Ovary (tissue), 9 donors: ENCODE data around the gene LIPG. TPM values are rescaled to one million over a fixed set of nuclear protein-coding genes. Genes with fewer than 3 reads are reported as not detected.

Experiments
- DNase-seq, 5 donors: peaks; one replicate each; pipeline ENCODE4 v3.0.0-alpha.2; 2019 to 2020
- H3K27ac ChIP-seq, 2 donors: fragments of 200-600 bp; one replicate each; pipeline versions ENCODE4 v1.5.1 to v1.8.0; 2019 to 2022
- H3K27me3 ChIP-seq: fragments of 200-600 bp; one replicate; pipeline ENCODE4 v1.8.0; 2022
- H3K36me3 ChIP-seq: fragments of 200-600 bp; sonication (generic); one replicate; pipeline ENCODE4 v1.5.1; 2019
- H3K4me1 ChIP-seq: one replicate; pipeline ENCODE4 v1.8.1; 2013; ENCODE audit warnings: mild to moderate bottlenecking, moderate library complexity; ENCODE audit not compliant: insufficient read depth
- H3K4me3 ChIP-seq: fragments of 200-600 bp; sonication (generic); one replicate; pipeline ENCODE4 v1.5.1; 2017
- H3K9me3 ChIP-seq, 2 donors: fragments of 200-600 bp in 1 of 2; sonication (generic) in 1 of 2; one replicate each; pipeline versions ENCODE4 v1.5.1 to v1.8.1; 2013 to 2019; ENCODE audit warnings: mild to moderate bottlenecking in 1 of 2, moderate library complexity in 1 of 2
- EP300 ChIP-seq: sonication (generic); formaldehyde crosslinking; IDR thresholded peaks from one replicate; pipeline ENCODE4 v1.6.1; 2017; ENCODE audit warnings: antibody characterized with exemption
- POLR2A ChIP-seq: fragments of 450-650 bp; IDR thresholded peaks from one replicate; pipeline ENCODE4 v1.6.1; 2017; ENCODE audit warnings: antibody characterized with exemption, mild to moderate bottlenecking, moderate library complexity
- WGBS, 3 donors: extraction: QIAGEN DNeasy Blood & Tissue Kit in 1 of 3; methylation state at CpG; one replicate each; pipeline versions ENCODE4 v1.1.5 to v1.1.7; 2013 to 2017; 5-methylcytosine and 5-hydroxymethylcytosine counted together
- intact Hi-C, 4 donors: fragments of 100-400 bp; cut with DNase I; formaldehyde crosslinking; loops; one replicate each; pipeline versions ENCODE4 v1.11.0 to v1.15.1; 2022 to 2023
- polyA plus RNA-seq, 2 donors: library from polyadenylated mRNA; stranded (reverse); fragments of 200-250 nt in 1 of 2; fragments of 350-450 nt in 1 of 2; fragmentation: Illumina TruSeq in 1 of 2; extraction: RNeasy Lipid Tissue Mini Kit (QIAGEN cat#74804) in 1 of 2; gene quantifications; one replicate each; pipeline ENCODE4 v1.2.3, GENCODE V29; 2013 to 2014
- total RNA-seq, 7 donors: library from RNA; depleted of rRNA in 2 of 7; stranded (reverse); fragments of >200 nt in 2 of 7; fragmentation: NEBNext Ultra II Directional in 3 of 7; extraction: Animal tissue kit (Norgen Biotek cat#: 25700) in 3 of 7; gene quantifications; one replicate each; pipeline versions ENCODE4 v1.1.0 to v1.2.4, GENCODE V29; 2016 to 2023
- TF ChIP-seq, protein P1 (sequence below), 3 donors: fragments of 450-650 bp in 2 of 3; fragments of 200-600 bp in 1 of 3; IDR thresholded peaks; one replicate each; pipeline versions ENCODE4 v1.5.1 to v1.8.0; 2016 to 2022; ENCODE audit warnings: antibody characterized with exemption in 3 of 3, mild to moderate bottlenecking in 1 of 3
- donor health status: DM: no; HTN: no; CAD: no; lungs with moderate emphysema.
- donor health status: DM: no; HTN: no; CAD: no.
- donor health status: Bipolar disorder and iron deficiency.
- donor health status: DM: yes; HTN: yes; CAD: no.
- donor health status: DM: no; HTN: no; CAD: no.
- donor health status: DM: yes; HTN: yes; CAD: no.

LIPG gene
- total and polyA plus RNA-seq, 9 donors, result 0.23 to 3.9 (median 0.60) TPM; not detected in 1

DNA sequence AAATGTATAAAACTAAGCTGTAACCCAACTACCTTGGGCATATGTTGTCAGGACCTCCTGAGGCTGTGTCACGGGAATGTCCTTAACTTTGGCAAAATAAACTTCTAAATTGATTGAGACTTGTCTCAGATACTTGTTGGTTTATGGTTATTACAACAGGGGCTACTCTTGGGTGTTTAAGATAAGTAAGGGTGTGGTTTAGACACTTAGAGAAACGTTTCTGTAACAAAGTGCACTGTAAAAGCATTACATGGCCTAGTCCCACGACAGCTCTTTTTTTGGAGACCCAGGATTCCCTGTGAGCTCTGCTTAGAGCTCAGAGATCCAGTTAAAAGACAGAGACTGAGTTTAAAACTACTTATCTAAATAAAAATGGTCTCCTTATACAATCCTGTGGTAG lies 32.3 kb upstream of the LIPG start:
- Histone ChIP-seq H3K36me3 (no peaks in the 10 kb centered on the region), H3K27ac (no peak overlapping the region), H3K27me3 (no peaks in the 10 kb centered on the region), H3K9me3 (no peaks in the 10 kb centered on the region), H3K4me3 (no peak overlapping the region), H3K4me1 (no peaks in the 10 kb centered on the region)
- no peak for TF ChIP-seq EP300
- TF ChIP-seq, protein P1, sequence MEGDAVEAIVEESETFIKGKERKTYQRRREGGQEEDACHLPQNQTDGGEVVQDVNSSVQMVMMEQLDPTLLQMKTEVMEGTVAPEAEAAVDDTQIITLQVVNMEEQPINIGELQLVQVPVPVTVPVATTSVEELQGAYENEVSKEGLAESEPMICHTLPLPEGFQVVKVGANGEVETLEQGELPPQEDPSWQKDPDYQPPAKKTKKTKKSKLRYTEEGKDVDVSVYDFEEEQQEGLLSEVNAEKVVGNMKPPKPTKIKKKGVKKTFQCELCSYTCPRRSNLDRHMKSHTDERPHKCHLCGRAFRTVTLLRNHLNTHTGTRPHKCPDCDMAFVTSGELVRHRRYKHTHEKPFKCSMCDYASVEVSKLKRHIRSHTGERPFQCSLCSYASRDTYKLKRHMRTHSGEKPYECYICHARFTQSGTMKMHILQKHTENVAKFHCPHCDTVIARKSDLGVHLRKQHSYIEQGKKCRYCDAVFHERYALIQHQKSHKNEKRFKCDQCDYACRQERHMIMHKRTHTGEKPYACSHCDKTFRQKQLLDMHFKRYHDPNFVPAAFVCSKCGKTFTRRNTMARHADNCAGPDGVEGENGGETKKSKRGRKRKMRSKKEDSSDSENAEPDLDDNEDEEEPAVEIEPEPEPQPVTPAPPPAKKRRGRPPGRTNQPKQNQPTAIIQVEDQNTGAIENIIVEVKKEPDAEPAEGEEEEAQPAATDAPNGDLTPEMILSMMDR (IDR thresholded peaks at IDR 0.05), result no peak
- TF ChIP-seq POLR2A, result no peak
- intact Hi-C loops, result no loop called here
- WGBS, 3 donors, result 62 to 72% (median 69%) methylated on average over 3 of the region's 3 CpGs
- DNase-seq, result no peak

DNA sequence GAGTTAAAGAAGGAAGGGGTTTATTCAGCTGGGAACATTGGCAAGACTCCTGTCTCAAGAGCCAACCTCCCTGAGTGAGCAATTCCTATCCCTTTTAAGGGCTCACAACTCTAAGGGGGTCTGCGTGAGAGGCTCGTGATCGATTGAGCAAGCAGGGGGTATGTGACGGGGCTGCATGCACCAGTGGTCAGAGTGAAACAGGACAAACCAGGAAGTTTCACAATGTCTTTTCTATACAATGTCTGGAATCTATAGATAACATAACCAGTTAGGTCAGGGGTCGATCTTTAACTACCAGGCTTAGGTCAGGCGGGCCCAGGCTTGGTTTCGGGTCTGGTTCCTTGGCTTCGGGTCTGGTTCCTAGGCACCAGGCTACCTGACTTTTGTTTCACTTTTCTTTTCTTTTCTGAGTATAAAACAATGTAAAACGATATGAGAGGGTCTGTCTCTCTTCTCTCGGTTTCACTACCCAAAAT lies 30.1 kb upstream of the LIPG start:
- no peak for DNase-seq
- H3K36me3 ChIP-seq, result no peaks in the 10 kb centered on the region
- H3K4me3 ChIP-seq, result no peak overlapping the region

GRCh38 chr18:49534846-49535601 lies 26.8 kb upstream of the LIPG start:
- Histone ChIP-seq H3K27ac (no peak overlapping the region), H3K4me1 (no peaks in the 10 kb centered on the region), H3K36me3 (no peaks in the 10 kb centered on the region), H3K4me3 (no peak overlapping the region), H3K27me3 (no peaks in the 10 kb centered on the region), H3K9me3 (no peaks in the 10 kb centered on the region)
- WGBS, 3 donors, result 59 to 73% (median 62%) methylated on average over 1 of the region's 1 CpG
- no peak for TF ChIP-seq POLR2A
- TF ChIP-seq, protein P1 (IDR thresholded peaks at IDR 0.05), result no peak
- no peak for TF ChIP-seq EP300
- intact Hi-C loops, result no loop called here
- no peak for DNase-seq

More for the DNA sequence above, 30.1 kb upstream of the LIPG start:
- Histone ChIP-seq H3K27me3 (no peaks in the 10 kb centered on the region), H3K27ac (no peak overlapping the region), H3K4me1 (no peaks in the 10 kb centered on the region), H3K9me3 (no peaks in the 10 kb centered on the region)
- TF ChIP-seq EP300, result no peak
- no peak for TF ChIP-seq POLR2A
- TF ChIP-seq, protein P1 (IDR thresholded peaks at IDR 0.05), result no peak
- 87 to 93% (median 89%) methylated on average over 10 of the region's 10 CpGs for WGBS, 3 donors
- intact Hi-C loops, result no loop called here

- Histone ChIP-seq H3K27me3 (no peaks in the 10 kb centered on the region), H3K4me1 (no peaks in the 10 kb centered on the region), H3K4me3 (no peak overlapping the region), H3K36me3 (no peaks in the 10 kb centered on the region), H3K27ac (no peak overlapping the region), H3K9me3 (no peaks in the 10 kb centered on the region)
- intact Hi-C loops, result no loop called here
- no peak for DNase-seq
- no peak for TF ChIP-seq EP300
- TF ChIP-seq, protein P1 (IDR thresholded peaks at IDR 0.05), result no peak
- TF ChIP-seq POLR2A, result no peak
- WGBS, 3 donors, result 69 to 77% (median 72%) methylated on average over 6 of the region's 6 CpGs
These were observed 24.5 kb upstream of the LIPG start for GRCh38 chr18:49537232-49537896.
